Tibial nerve (tissue), 4 donors: ENCODE data around the gene SAV1.

Experiments used
- CTCF ChIP-seq, 5 experiments: fragments of 200-600 bp in 3 of 5; fragments of 450-650 bp in 2 of 5; sonication (generic) in 3 of 5; IDR thresholded peaks; one replicate each; pipeline ENCODE4 v1.5.1; 2016 to 2019; ENCODE audit warnings: antibody characterized with exemption in 5 of 5, mild to moderate bottlenecking in 3 of 5, moderate library complexity in 2 of 5
- EP300 ChIP-seq, 2 donors: sonication (generic); formaldehyde crosslinking; IDR thresholded peaks; one replicate each; pipeline ENCODE4 v1.6.1; 2017; ENCODE audit warnings: antibody characterized with exemption in 2 of 2, mild to moderate bottlenecking in 1 of 2

DNA sequence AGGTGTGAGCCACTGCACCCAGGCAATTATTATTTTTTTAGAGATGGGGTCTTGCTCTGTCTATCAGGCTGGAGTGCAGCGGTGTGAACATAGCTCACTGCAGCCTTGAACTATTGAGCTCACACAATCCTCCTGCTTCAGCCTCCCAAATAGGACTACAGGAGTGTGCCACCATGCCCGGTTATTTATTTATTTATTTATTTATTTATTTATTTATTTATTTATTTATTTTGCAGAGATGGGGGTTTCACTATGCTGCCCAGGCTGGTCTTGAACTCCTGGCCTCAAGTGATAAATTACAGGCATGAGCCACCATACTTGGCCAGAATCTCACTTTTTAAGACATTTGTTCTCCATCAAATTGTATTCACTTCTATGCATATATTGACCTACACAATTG lies 51.8 kb downstream of the SAV1 start:
- TF ChIP-seq EP300 (IDR thresholded peaks at IDR 0.05), result no peak
- no peak for TF ChIP-seq CTCF (IDR thresholded peaks at IDR 0.05)
